Hepatocyte (in vitro differentiated cells): ENCODE data around the gene CNGA3. TPM values are rescaled to one million over a fixed set of nuclear protein-coding genes. Genes with fewer than 3 reads are reported as not detected.

Experiments
- DNase-seq: peaks from one replicate; pipeline ENCODE4 v3.0.0-alpha.2; 2016; ENCODE audit warnings: low spot score
- H2AFZ ChIP-seq: fragments of 200-600 bp; sonication (generic); 2 replicates; pipeline ENCODE4 v1.6.0; 2016; ENCODE audit warnings: antibody characterized with exemption, mild to moderate bottlenecking
- H3K27ac ChIP-seq: fragments of 200-600 bp; sonication (generic); 2 replicates; pipeline ENCODE4 v1.5.1; 2016; ENCODE audit warnings: mild to moderate bottlenecking
- H3K27me3 ChIP-seq: fragments of 200-600 bp; sonication (generic); 2 replicates; pipeline ENCODE4 v1.6.1; 2016
- H3K36me3 ChIP-seq: fragments of 200-600 bp; sonication (generic); replicated peaks from 2 replicates; pipeline ENCODE4 v1.5.1; 2016; ENCODE audit warnings: low read depth; ENCODE audit not compliant: insufficient read depth
- H3K4me1 ChIP-seq: fragments of 200-600 bp; sonication (generic); 2 replicates; pipeline ENCODE4 v1.5.1; 2016; ENCODE audit warnings: mild to moderate bottlenecking, moderate library complexity; ENCODE audit not compliant: insufficient read depth
- H3K4me2 ChIP-seq: fragments of 200-600 bp; sonication (generic); 2 replicates; pipeline ENCODE4 v1.6.0; 2016
- H3K4me3 ChIP-seq: fragments of 200-600 bp; sonication (generic); 2 replicates; pipeline ENCODE4 v1.5.1; 2016; ENCODE audit warnings: mild to moderate bottlenecking
- H3K79me2 ChIP-seq: fragments of 200-600 bp; sonication (generic); 2 replicates; pipeline ENCODE4 v1.6.0; 2017; ENCODE audit warnings: mild to moderate bottlenecking
- H3K9me2 ChIP-seq: fragments of 200-600 bp; sonication (generic); replicated peaks from 2 replicates; pipeline ENCODE4 v1.6.0; 2017; ENCODE audit warnings: mild to moderate bottlenecking; ENCODE audit not compliant: insufficient read depth
- H3K9me3 ChIP-seq: fragments of 200-600 bp; sonication (generic); 2 replicates; pipeline ENCODE4 v1.5.1; 2016; ENCODE audit warnings: low read depth, mild to moderate bottlenecking
- H4K20me1 ChIP-seq: fragments of 200-600 bp; sonication (generic); 2 replicates; pipeline ENCODE4 v1.6.0; 2016; ENCODE audit warnings: mild to moderate bottlenecking; ENCODE audit not compliant: insufficient read depth, poor library complexity, severe bottlenecking
- EZH2 ChIP-seq: fragments of 200-600 bp; sonication (generic); IDR thresholded peaks from 2 replicates; pipeline ENCODE4 v1.6.1; 2016; ENCODE audit warnings: antibody characterized with exemption, mild to moderate bottlenecking, borderline replicate concordance
- EZH2phosphoT487 ChIP-seq: fragments of 200-600 bp; sonication (generic); IDR thresholded peaks from one replicate; pipeline ENCODE4 v1.6.1; 2018; ENCODE audit warnings: antibody characterized with exemption, mild to moderate bottlenecking, low read depth, moderate library complexity; ENCODE audit not compliant: unreplicated experiment, severe bottlenecking
- WGBS: methylation state at CpG from one replicate; pipeline ENCODE4 v1.1.6; 2016; ENCODE audit warnings: low lambda C conversion rate; ENCODE audit errors: missing lambda C conversion rate; 5-methylcytosine and 5-hydroxymethylcytosine counted together
- polyA plus RNA-seq: library from polyadenylated mRNA; unstranded; fragments of >200 nt; fragmentation: Nextera tagmentation; extraction: Ambion mirVana; gene quantifications from 2 replicates; pipeline ENCODE4 v1.2.1, GENCODE V29; 2016
- total RNA-seq: library from RNA; depleted of rRNA; stranded (reverse); fragments of >200 nt; gene quantifications from 2 replicates; pipeline ENCODE4 v1.2.3, GENCODE V29; 2014
- TF ChIP-seq, protein P1 (sequence below): fragments of 200-600 bp; sonication (generic); IDR thresholded peaks from 2 replicates; pipeline ENCODE4 v1.5.1; 2016; ENCODE audit warnings: antibody characterized with exemption, mild to moderate bottlenecking; ENCODE audit not compliant: poor library complexity

CNGA3 gene
- total and polyA plus RNA-seq, 2 experiments from 2014 or later: 0.13 TPM; not detected in 1

DNA sequence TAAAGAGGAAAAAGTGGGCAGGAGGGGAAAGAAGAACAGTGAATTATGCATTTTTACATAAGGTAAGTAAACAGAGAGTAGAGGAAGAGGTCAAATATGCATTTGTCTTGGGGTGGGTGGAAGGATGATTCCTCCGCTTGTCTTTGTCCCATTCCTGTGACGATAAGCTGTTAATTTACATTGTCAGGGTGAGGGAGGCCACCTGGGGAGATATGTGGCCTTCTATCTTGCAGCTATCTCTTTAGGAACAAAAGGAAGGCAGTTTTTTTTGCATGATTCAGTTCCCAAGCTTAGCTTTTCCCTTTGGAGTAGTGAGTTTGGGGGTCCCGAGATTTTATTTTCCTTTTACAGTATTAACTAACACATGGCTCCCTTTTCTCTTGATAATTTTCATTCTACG is 96.2 kb downstream of the CNGA3 start:
- DNase-seq: no peak
- H3K4me2 ChIP-seq: no peak overlapping the region
- no peak overlapping the region for H2AFZ ChIP-seq
- H3K27ac ChIP-seq: no peak overlapping the region
- H3K9me3 ChIP-seq: no peaks in the 10 kb centered on the region
- H3K27me3 ChIP-seq: no peaks in the 10 kb centered on the region
- TF ChIP-seq EZH2phosphoT487: no peak
- TF ChIP-seq EZH2: no peak
- TF ChIP-seq, protein P1, sequence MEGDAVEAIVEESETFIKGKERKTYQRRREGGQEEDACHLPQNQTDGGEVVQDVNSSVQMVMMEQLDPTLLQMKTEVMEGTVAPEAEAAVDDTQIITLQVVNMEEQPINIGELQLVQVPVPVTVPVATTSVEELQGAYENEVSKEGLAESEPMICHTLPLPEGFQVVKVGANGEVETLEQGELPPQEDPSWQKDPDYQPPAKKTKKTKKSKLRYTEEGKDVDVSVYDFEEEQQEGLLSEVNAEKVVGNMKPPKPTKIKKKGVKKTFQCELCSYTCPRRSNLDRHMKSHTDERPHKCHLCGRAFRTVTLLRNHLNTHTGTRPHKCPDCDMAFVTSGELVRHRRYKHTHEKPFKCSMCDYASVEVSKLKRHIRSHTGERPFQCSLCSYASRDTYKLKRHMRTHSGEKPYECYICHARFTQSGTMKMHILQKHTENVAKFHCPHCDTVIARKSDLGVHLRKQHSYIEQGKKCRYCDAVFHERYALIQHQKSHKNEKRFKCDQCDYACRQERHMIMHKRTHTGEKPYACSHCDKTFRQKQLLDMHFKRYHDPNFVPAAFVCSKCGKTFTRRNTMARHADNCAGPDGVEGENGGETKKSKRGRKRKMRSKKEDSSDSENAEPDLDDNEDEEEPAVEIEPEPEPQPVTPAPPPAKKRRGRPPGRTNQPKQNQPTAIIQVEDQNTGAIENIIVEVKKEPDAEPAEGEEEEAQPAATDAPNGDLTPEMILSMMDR: no peak
- no peak overlapping the region for H3K4me3 ChIP-seq
- no peaks in the 10 kb centered on the region for H3K9me2 ChIP-seq
- H3K36me3 ChIP-seq: no peaks in the 10 kb centered on the region
- peaks cover 10% of the 10 kb centered on the region for H4K20me1 ChIP-seq
- peaks cover 25% of the 10 kb centered on the region for H3K4me1 ChIP-seq
- WGBS: 50% methylated on average over 4 of the region's 4 CpGs
- peaks cover 24% of the 10 kb centered on the region for H3K79me2 ChIP-seq

GRCh38 chr2:98444436-98445176 is 98.3 kb downstream of the CNGA3 start, which contains the start of gene INPP4A:
Gene INPP4A, plus strand, starts transcription at chr2:98444858. Its CDS starts 75,191 bp downstream, at chr2:98520049.
- H3K4me1 ChIP-seq: peaks cover 25% of the 10 kb centered on the region
- 1% methylated on average over 28 of the region's 75 CpGs for WGBS

GRCh38 chr2:98445177-98445682 is 99.0 kb downstream of the CNGA3 start:
- peaks cover 10% of the 10 kb centered on the region for H4K20me1 ChIP-seq
- peak overlapping the region; percentile 88 for H3K4me3 ChIP-seq
- peak overlapping the region; percentile 70 for H3K27ac ChIP-seq
- no peaks in the 10 kb centered on the region for H3K9me2 ChIP-seq
- peak overlapping the region; percentile 82 for H3K4me2 ChIP-seq
- H3K4me1 ChIP-seq: peaks cover 25% of the 10 kb centered on the region
- no peaks in the 10 kb centered on the region for H3K36me3 ChIP-seq
- H3K27me3 ChIP-seq: no peaks in the 10 kb centered on the region
- 0% methylated on average over 24 of the region's 34 CpGs for WGBS
- peak overlapping the region; percentile 88 for H2AFZ ChIP-seq
- TF ChIP-seq, protein P1: no peak
- no peak for TF ChIP-seq EZH2phosphoT487
- no peak for TF ChIP-seq EZH2
- no peak for DNase-seq
- no peaks in the 10 kb centered on the region for H3K9me3 ChIP-seq
- peaks cover 51% of the 10 kb centered on the region for H3K79me2 ChIP-seq

More at GRCh38 chr2:98444436-98445176, 98.3 kb downstream of the CNGA3 start, which contains the start of gene INPP4A:
- H3K27ac ChIP-seq: peak within 1 kb of the TSS; percentile 70
- peak within 1 kb of the TSS; percentile 88 for H3K4me3 ChIP-seq
- H3K4me2 ChIP-seq: peak within 1 kb of the TSS; percentile 82
- peak within 1 kb of the TSS; percentile 88 for H2AFZ ChIP-seq
- DNase-seq: peak; percentile 89
- H3K79me2 ChIP-seq: peaks cover 45% of the 10 kb centered on the region
- no peaks in the 10 kb centered on the region for H3K9me3 ChIP-seq
- no peaks in the 10 kb centered on the region for H3K27me3 ChIP-seq
- no peak for TF ChIP-seq EZH2phosphoT487
- TF ChIP-seq EZH2: no peak
- TF ChIP-seq, protein P1: peak; percentile 6
- no peaks in the 10 kb centered on the region for H3K36me3 ChIP-seq
- peaks cover 10% of the 10 kb centered on the region for H4K20me1 ChIP-seq
- H3K9me2 ChIP-seq: no peaks in the 10 kb centered on the region
